ENCODE measurements around the gene MPEG1. TPM values are rescaled to one million over a fixed set of nuclear protein-coding genes. Genes with fewer than 3 reads are reported as not detected.

Gene MPEG1
- total and polyA plus RNA-seq, 4 donors = 4.3 to 27.1 (median 25.0) TPM

DNA sequence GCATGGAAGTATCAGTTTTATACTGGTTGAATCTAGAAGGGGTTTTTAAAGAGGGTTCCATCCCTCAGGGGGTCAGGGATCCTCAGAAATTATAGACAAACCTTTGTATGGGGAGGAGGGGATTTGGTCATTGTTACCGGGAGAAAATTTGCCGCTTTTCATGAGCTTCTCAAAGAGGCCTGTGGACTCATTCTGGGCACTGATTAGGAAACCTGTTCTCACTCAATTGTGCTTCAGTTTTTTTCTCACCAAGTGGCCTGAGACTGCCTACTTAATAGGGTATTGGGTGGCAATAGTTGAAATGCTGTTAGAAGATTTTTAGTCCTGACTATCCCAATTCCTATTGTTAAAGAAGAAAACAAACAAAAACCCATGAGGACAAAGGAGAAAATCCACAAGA is 14.0 kb downstream of the MPEG1 start:
- H3K4me1 ChIP-seq (ENCODE audit: control insufficient read depth in 1 of 2, insufficient read depth in 2 of 2, low read length in 2 of 2) = peaks cover 0 to 14% of the 10 kb centered on the region in 2 donors
- no peaks in the 10 kb centered on the region for H3K27me3 ChIP-seq (ENCODE audit: control insufficient read depth in 1 of 2, insufficient read depth in 2 of 2, low read length in 1 of 2)
- intact Hi-C loops (cut with DNase I) = no loop called here
- H3K36me3 ChIP-seq (ENCODE audit: control insufficient read depth in 1 of 2, insufficient read depth in 2 of 2, low read length in 1 of 2) = no peaks in the 10 kb centered on the region
- no peaks in the 10 kb centered on the region for H3K9me3 ChIP-seq (ENCODE audit: control insufficient read depth, low read length)
- no peak overlapping the region for H3K27ac ChIP-seq (ENCODE audit: low read depth in 1 of 2, low read length in 2 of 2)
- 93 to 94% methylated on average over 2 of the region's 2 CpGs for WGBS, 2 donors
- ATAC-seq (ENCODE audit: low FRiP score) (no peak), DNase-seq (no peak)
- H3K4me3 ChIP-seq (ENCODE audit: low read length in 2 of 2) = no peak overlapping the region

DNA sequence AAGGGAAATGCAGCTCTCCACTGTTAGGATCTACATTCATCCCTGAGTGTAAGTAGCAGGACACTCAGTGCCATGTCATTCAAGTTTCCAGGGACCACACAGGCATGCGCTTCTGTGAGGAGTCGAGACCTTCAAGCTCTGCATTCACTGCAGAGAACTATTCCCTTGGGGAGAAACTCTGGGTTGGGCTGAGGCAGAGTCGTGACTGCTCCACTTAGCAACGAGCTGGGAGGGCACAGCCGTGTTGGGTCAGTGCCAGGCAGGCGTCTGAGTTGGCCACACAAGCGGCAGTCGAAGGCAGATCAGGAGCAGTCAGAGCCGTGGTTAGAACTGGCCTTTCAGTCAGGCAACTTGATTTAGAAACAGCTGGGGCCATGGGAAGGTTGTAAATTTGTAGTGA is 14.7 kb downstream of the MPEG1 start:
- DNase-seq (peak; percentile 94 to 98), ATAC-seq (ENCODE audit: low FRiP score) (peak; percentile 90)
- peak overlapping the region in 1 of 2 donors; percentile 4 for H3K27ac ChIP-seq (ENCODE audit: low read depth in 1 of 2, low read length in 2 of 2)
- WGBS, 2 donors = 1 to 2% methylated on average over 9 of the region's 9 CpGs
- H3K36me3 ChIP-seq (ENCODE audit: control insufficient read depth in 1 of 2, insufficient read depth in 2 of 2, low read length in 1 of 2) = no peaks in the 10 kb centered on the region
- H3K4me3 ChIP-seq (ENCODE audit: low read length in 2 of 2) = no peak overlapping the region
- peaks cover 0 to 14% of the 10 kb centered on the region in 2 donors for H3K4me1 ChIP-seq (ENCODE audit: control insufficient read depth in 1 of 2, insufficient read depth in 2 of 2, low read length in 2 of 2)
- H3K9me3 ChIP-seq (ENCODE audit: control insufficient read depth, low read length) = no peaks in the 10 kb centered on the region
- intact Hi-C loops (cut with DNase I) = no loop called here
- H3K27me3 ChIP-seq (ENCODE audit: control insufficient read depth in 1 of 2, insufficient read depth in 2 of 2, low read length in 1 of 2) = no peaks in the 10 kb centered on the region

DNA sequence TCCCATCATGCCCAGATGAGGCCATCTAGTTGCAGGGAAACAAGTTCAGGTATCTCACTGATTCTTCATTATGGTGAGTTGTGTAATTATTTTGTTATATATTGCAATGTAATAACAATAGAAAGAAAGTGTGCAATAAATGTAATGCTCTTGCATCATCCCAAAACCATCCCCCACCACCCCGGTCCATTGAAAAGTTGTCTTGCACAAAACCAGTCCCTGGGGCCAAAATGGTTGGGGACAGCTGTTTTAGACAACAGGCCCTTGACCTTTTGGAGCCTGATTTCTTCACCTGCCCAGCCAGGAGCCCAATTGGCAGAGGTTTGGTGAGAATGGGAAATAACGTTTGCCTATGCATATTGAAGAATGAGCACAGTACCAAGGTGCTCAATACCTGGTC is 15.9 kb downstream of the MPEG1 start:
- ATAC-seq (ENCODE audit: low FRiP score) = no peak
- no peak for DNase-seq
- WGBS, 2 donors = 94 to 98% methylated on average over 2 of the region's 2 CpGs
- Histone ChIP-seq H3K27ac (ENCODE audit: low read depth in 1 of 2, low read length in 2 of 2) (no peak overlapping the region), H3K9me3 (ENCODE audit: control insufficient read depth, low read length) (no peaks in the 10 kb centered on the region), H3K27me3 (ENCODE audit: control insufficient read depth in 1 of 2, insufficient read depth in 2 of 2, low read length in 1 of 2) (no peaks in the 10 kb centered on the region), H3K4me1 (ENCODE audit: control insufficient read depth in 1 of 2, insufficient read depth in 2 of 2, low read length in 2 of 2) (peaks cover 0 to 14% of the 10 kb centered on the region in 2 donors), H3K4me3 (ENCODE audit: low read length in 2 of 2) (no peak overlapping the region), H3K36me3 (ENCODE audit: control insufficient read depth in 1 of 2, insufficient read depth in 2 of 2, low read length in 1 of 2) (peaks cover 0 to 2% of the 10 kb centered on the region in 2 donors)
- intact Hi-C loops (cut with DNase I) = no loop called here

DNA sequence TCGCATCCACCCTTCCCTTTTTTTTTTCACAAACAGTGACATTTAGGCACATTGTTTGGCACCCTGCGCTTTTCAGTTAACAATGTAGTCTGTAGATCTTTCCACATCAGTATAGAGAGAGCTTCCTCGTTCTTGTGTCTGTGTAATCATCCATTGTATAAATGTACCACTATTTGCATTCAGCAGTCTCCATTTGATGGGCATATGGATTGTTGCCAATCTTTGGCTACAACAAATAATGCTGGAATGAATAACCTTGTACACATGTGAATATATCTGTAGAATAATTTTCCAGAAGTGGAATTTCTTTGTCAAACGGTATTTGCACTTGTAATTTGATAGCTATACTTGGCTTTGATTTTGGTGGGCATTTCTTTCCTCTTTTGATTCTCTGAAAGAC is 17.1 kb downstream of the MPEG1 start:
- H3K27me3 ChIP-seq (ENCODE audit: control insufficient read depth in 1 of 2, insufficient read depth in 2 of 2, low read length in 1 of 2) = no peaks in the 10 kb centered on the region
- DNase-seq = no peak
- WGBS, 2 donors = 87 to 89% methylated on average over 4 of the region's 4 CpGs
- peaks cover 0 to 14% of the 10 kb centered on the region in 2 donors for H3K4me1 ChIP-seq (ENCODE audit: control insufficient read depth in 1 of 2, insufficient read depth in 2 of 2, low read length in 2 of 2)
- intact Hi-C loops (cut with DNase I) = no loop called here
- ATAC-seq (ENCODE audit: low FRiP score) = no peak
- H3K9me3 ChIP-seq (ENCODE audit: control insufficient read depth, low read length) = no peaks in the 10 kb centered on the region
- H3K4me3 ChIP-seq (ENCODE audit: low read length in 2 of 2) = no peak overlapping the region
- no peak overlapping the region for H3K27ac ChIP-seq (ENCODE audit: low read depth in 1 of 2, low read length in 2 of 2)
- H3K36me3 ChIP-seq (ENCODE audit: control insufficient read depth in 1 of 2, insufficient read depth in 2 of 2, low read length in 1 of 2) = peaks cover 0 to 3% of the 10 kb centered on the region in 2 donors

DNA sequence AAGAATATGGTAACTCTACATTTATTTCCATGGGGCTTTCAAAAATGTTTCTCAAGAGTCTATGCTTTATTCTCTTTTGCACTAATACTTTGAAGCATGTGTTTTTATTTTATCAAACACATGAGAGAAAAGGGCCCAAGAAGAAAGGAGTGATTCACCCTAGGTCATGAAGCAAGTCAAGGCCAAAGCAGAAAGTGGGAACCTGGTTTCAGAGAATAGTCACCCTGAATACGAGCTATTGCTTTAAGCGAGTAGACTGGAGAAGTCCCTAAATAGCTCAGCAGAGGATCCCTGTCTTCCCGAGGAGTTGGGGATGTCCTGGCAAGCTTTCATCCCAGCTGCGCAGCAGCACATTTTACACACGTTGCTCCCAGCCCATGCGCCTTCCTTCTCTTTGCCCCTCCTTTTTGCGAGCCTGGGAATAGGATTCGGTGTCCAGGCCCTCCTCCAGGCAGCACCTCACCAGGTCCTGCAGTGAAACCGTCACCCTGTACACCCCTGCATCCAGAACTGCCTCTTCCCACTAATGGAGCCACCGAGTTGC is 19.1 kb downstream of the MPEG1 start:
- Histone ChIP-seq H3K4me3 (ENCODE audit: low read length in 2 of 2) (no peak overlapping the region), H3K9me3 (ENCODE audit: control insufficient read depth, low read length) (no peaks in the 10 kb centered on the region), H3K27me3 (ENCODE audit: control insufficient read depth in 1 of 2, insufficient read depth in 2 of 2, low read length in 1 of 2) (no peaks in the 10 kb centered on the region), H3K36me3 (ENCODE audit: control insufficient read depth in 1 of 2, insufficient read depth in 2 of 2, low read length in 1 of 2) (peaks cover 0 to 3% of the 10 kb centered on the region in 2 donors), H3K27ac (ENCODE audit: low read depth in 1 of 2, low read length in 2 of 2) (no peak overlapping the region), H3K4me1 (ENCODE audit: control insufficient read depth in 1 of 2, insufficient read depth in 2 of 2, low read length in 2 of 2) (peaks cover 0 to 5% of the 10 kb centered on the region in 2 donors)
- no peak for ATAC-seq (ENCODE audit: low FRiP score)
- DNase-seq = no peak
- 89 to 91% methylated on average over 10 of the region's 10 CpGs for WGBS, 2 donors
- intact Hi-C loops (cut with DNase I) = no loop called here

DNA sequence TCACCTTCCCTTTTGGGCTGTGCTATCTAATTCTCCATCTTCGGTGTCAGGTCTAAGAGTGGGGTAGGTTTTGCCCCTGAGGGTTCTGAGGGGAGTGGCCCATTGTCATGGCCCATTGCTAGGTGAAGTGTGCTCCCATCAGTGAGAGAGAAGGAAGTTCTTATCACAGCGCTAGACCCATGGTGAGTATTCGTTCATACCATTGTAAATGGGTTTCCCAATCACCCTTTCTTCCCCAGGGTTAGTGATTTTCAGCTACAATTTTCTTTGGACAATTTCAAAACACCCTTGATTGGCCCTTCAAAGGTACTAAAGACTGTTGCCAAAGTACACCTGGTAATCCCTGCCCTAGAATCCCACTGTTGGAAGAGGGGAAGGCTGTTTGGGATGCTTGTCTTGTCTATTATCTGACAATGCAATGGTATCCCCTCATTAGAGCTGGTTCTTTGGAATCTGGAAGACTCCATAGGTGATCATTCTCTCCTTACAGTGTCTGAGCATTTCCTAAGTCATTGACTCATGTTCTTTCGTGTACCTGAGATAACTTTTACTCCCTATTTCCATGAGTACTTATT is 20.2 kb downstream of the MPEG1 start:
- DNase-seq = no peak
- Histone ChIP-seq H3K27ac (ENCODE audit: low read depth in 1 of 2, low read length in 2 of 2) (no peak overlapping the region), H3K4me3 (ENCODE audit: low read length in 2 of 2) (no peak overlapping the region), H3K27me3 (ENCODE audit: control insufficient read depth in 1 of 2, insufficient read depth in 2 of 2, low read length in 1 of 2) (no peaks in the 10 kb centered on the region), H3K9me3 (ENCODE audit: control insufficient read depth, low read length) (no peaks in the 10 kb centered on the region), H3K4me1 (ENCODE audit: control insufficient read depth in 1 of 2, insufficient read depth in 2 of 2, low read length in 2 of 2) (no peaks in the 10 kb centered on the region), H3K36me3 (ENCODE audit: control insufficient read depth in 1 of 2, insufficient read depth in 2 of 2, low read length in 1 of 2) (peaks cover 0 to 3% of the 10 kb centered on the region in 2 donors)
- 90 to 98% methylated on average over 4 of the region's 4 CpGs for WGBS, 2 donors
- intact Hi-C loops (cut with DNase I) = no loop called here
- ATAC-seq (ENCODE audit: low FRiP score) = no peak

DNA sequence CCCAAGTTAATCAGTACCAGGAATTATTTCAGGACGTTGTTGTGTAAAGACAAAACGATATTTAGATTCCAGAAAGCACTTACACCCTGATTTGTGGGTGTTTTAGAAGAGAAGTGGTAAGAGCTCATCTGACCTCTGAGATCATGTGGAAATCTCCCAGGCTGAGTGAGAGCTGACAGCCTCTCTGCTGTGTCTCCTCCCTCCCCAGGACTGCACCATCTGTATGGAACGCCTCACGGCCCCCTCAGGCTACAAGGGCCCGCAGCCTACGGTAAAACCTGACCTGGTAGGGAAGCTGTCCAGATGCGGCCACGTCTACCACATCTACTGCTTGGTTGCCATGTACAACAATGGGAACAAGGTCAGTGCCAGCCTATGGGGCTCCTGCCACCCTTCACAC is 20.8 kb downstream of the MPEG1 start:
- no peak overlapping the region for H3K4me3 ChIP-seq (ENCODE audit: low read length in 2 of 2)
- DNase-seq = no peak
- H3K36me3 ChIP-seq (ENCODE audit: control insufficient read depth in 1 of 2, insufficient read depth in 2 of 2, low read length in 1 of 2) = peaks cover 0 to 3% of the 10 kb centered on the region in 2 donors
- WGBS, 2 donors = 89 to 92% methylated on average over 8 of the region's 8 CpGs
- no peak overlapping the region for H3K27ac ChIP-seq (ENCODE audit: low read depth in 1 of 2, low read length in 2 of 2)
- no peaks in the 10 kb centered on the region for H3K4me1 ChIP-seq (ENCODE audit: control insufficient read depth in 1 of 2, insufficient read depth in 2 of 2, low read length in 2 of 2)
- no peaks in the 10 kb centered on the region for H3K27me3 ChIP-seq (ENCODE audit: control insufficient read depth in 1 of 2, insufficient read depth in 2 of 2, low read length in 1 of 2)
- no peak for ATAC-seq (ENCODE audit: low FRiP score)
- H3K9me3 ChIP-seq (ENCODE audit: control insufficient read depth, low read length) = no peaks in the 10 kb centered on the region
- intact Hi-C loops (cut with DNase I) = no loop called here

DNA sequence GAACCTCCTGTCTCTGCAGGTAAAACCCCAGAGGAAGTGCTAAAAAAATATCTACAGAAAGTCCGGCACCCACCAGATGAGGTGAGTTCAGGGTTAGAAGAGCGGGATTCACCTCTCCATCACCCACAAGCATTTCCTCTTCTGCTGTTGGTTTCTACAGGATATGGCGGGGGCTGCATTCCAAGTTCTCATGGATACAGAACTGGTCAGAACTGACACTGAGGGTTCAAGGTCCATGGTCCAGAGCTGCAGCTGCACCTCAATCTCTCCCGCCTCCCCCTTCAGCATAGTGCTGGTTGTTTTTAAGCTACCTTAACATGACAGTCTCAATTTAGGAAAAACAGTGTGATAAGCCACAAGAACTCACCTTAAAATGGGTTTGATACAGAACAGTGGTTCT is 21.6 kb downstream of the MPEG1 start:
- no peak overlapping the region for H3K4me3 ChIP-seq (ENCODE audit: low read length in 2 of 2)
- WGBS, 2 donors = 81 to 92% methylated on average over 4 of the region's 4 CpGs
- no peak for DNase-seq
- H3K27me3 ChIP-seq (ENCODE audit: control insufficient read depth in 1 of 2, insufficient read depth in 2 of 2, low read length in 1 of 2) = no peaks in the 10 kb centered on the region
- peaks cover 0 to 3% of the 10 kb centered on the region in 2 donors for H3K36me3 ChIP-seq (ENCODE audit: control insufficient read depth in 1 of 2, insufficient read depth in 2 of 2, low read length in 1 of 2)
- H3K27ac ChIP-seq (ENCODE audit: low read depth in 1 of 2, low read length in 2 of 2) = no peak overlapping the region
- ATAC-seq (ENCODE audit: low FRiP score) = no peak
- intact Hi-C loops (cut with DNase I) = no loop called here
- H3K9me3 ChIP-seq (ENCODE audit: control insufficient read depth, low read length) = no peaks in the 10 kb centered on the region
- no peaks in the 10 kb centered on the region for H3K4me1 ChIP-seq (ENCODE audit: control insufficient read depth in 1 of 2, insufficient read depth in 2 of 2, low read length in 2 of 2)

DNA sequence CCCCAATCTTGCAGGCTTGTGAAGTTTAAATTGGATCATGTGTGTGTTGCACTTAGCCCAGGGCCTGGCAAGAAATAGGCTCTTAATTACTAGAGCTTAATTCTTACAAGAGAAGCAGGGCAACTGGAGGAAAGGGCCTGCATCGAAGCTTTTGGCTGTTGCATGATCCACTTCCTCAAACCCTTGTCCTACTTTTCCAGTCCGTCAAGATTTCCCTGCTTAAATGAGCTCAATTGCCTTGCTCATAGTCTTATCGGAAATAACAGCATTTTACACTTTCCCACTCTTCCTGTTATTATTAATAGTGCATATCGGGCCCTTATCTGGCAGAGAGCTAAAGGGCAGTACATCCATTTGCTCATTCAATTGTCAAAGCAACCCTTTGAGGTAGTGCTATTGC is 22.7 kb downstream of the MPEG1 start:
- H3K36me3 ChIP-seq (ENCODE audit: control insufficient read depth in 1 of 2, insufficient read depth in 2 of 2, low read length in 1 of 2) = peaks cover 0 to 3% of the 10 kb centered on the region in 2 donors
- no peak for ATAC-seq (ENCODE audit: low FRiP score)

More for the DNA sequence above, 22.7 kb downstream of the MPEG1 start:
- H3K4me1 ChIP-seq (ENCODE audit: control insufficient read depth in 1 of 2, insufficient read depth in 2 of 2, low read length in 2 of 2) = no peaks in the 10 kb centered on the region
- H3K9me3 ChIP-seq (ENCODE audit: control insufficient read depth, low read length) = no peaks in the 10 kb centered on the region
- intact Hi-C loops (cut with DNase I) = no loop called here
- 59 to 62% methylated on average over 4 of the region's 4 CpGs for WGBS, 2 donors
- H3K27ac ChIP-seq (ENCODE audit: low read depth in 1 of 2, low read length in 2 of 2) = no peak overlapping the region
- H3K4me3 ChIP-seq (ENCODE audit: low read length in 2 of 2) = no peak overlapping the region
- DNase-seq = no peak
- no peaks in the 10 kb centered on the region for H3K27me3 ChIP-seq (ENCODE audit: control insufficient read depth in 1 of 2, insufficient read depth in 2 of 2, low read length in 1 of 2)

Data from aorta (tissue), 5 donors.